Measurements from ENCODE around the gene DUSP5. TPM values are rescaled to one million over a fixed set of nuclear protein-coding genes. Genes with fewer than 3 reads are reported as not detected.

Gene DUSP5
- total RNA-seq, 1 donor: 5.7 TPM

DNA sequence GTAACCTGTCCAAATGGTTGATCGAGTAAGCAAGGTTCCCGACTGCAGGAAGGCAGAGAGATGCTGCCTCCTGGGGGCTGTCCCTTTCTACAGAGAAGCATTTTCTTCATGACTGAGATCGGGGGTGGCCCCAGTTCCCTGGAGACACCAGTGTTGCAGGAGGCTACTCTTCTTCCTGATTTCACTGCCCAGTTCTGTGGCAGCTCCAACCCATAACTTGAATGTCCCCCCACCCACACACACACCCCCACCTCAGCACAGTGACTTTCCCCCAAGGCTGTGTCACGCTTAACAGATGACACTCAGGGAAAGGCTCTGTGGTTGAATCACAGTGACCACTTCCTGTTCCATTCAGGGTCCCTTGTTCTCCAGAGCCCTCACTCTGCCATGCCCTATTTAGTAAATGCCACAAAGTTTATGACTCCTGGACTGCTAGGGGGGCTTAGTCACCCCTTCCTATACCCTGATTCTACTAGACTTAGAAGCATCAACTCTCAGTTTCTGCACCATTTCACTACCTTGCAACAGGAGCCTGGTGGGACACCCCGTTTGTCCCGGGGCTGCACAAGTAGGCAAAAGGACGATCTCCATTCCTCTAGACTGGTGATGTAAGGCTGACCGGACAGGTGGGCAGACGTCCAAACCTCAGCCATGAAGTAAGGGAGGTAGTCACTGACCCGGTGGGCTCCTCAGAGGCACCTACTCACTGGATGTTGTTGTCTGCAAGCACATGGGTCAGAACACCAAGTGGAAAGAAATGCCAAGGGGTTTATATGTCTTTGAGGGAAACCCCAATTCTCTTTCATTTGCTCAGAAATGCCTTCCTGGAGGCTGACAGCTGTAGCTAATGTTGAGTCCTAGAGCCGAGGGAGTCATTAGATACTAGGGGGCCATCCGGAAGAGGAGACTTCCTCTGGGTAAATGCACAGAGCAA, 38.5 kb downstream of the DUSP5 start:
- peak in 2 of 3 donors; percentile 85 to 86 for DNase-seq (ENCODE audit: low read depth in 2 of 3, low spot score in 2 of 3)

DNA sequence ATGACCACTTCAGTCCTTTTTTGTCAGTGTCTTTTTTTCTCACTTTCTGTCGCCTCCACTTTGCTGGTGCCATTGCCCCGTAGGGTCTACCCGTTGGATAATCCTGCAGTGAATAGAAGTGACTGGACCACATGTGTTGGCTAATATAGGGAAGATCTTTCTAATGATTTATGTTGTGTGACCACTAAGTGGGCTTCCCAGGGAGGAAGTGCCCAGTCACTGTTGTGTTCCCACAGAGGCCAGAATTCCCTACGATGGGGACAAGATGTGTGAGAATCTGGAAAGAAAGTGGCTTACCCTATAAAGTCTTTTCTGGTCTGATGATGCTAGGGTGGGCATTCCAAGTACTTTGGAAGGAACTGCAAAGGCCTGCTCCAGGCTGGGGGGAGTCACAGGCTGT, 41.4 kb downstream of the DUSP5 start:
- DNase-seq (ENCODE audit: low read depth in 2 of 3, low spot score in 2 of 3): no peak

DNA sequence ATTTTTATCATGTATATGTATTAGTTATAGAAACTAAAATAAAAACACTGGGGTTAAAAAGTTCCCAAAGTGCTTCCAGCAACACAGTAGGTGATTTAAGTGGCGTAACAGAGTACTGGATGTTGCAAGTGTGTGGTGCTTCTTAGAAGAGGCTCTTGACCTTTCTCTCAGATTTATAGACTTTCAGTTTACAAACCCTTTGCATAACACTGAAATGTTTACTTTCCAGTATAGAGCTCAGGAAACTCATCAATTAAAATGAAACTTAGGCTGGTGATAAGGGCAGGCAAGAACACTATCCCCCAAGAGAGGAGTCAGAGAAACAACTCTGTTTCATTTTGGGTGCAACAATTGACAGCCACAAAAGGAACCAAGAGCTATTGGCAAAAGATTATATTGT, 42.3 kb downstream of the DUSP5 start:
- DNase-seq (ENCODE audit: low read depth in 2 of 3, low spot score in 2 of 3): no peak

DNA sequence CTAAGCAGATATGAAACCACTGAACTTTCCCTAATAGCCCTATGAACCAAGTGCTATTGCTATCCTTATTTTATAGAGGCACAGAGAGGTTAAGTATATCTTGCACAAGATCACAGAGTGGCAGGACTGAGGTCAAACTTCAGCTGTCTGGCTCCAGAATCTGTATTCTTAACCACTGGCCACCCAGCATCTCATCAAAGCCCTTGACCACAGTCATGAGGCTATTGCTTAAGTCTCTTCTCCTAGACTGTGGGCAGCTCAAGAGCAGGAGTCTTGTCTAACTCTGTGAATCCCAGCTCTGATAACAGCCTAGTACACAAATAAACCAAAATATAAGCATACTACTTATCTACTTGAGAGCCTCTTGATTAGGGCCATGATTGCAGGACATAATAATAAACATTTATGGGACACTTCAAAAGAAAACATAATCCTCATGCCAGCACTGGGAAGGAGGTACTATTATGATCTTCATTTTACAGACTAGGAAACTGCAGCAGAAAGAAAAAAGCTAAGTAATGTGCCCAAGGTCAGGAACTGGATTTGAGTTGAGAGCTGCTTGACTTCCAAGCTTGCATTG, 47.3 kb downstream of the DUSP5 start:
- DNase-seq (ENCODE audit: low read depth in 2 of 3, low spot score in 2 of 3): no peak

DNA sequence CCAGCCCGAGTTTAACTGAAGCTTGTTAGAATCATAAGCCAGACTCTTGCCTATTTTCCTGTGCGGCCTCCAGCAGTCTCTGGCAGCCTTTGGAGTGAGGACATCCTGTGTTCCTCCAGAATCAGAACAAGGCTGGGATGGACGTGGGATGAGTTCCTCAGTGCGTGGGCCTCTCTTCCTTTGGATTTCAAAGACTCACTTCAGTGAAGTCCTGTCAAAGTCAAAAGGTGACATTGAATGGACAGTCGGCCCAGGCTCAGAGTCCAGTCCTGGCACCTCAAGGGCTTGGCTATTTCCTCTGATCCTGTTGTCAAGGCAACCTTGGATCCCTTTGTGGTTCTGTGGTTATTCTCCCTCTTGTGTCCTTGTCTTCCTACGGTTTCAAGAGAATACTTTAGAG, 48.4 kb downstream of the DUSP5 start:
- DNase-seq (ENCODE audit: low read depth in 2 of 3, low spot score in 2 of 3): no peak

DNA sequence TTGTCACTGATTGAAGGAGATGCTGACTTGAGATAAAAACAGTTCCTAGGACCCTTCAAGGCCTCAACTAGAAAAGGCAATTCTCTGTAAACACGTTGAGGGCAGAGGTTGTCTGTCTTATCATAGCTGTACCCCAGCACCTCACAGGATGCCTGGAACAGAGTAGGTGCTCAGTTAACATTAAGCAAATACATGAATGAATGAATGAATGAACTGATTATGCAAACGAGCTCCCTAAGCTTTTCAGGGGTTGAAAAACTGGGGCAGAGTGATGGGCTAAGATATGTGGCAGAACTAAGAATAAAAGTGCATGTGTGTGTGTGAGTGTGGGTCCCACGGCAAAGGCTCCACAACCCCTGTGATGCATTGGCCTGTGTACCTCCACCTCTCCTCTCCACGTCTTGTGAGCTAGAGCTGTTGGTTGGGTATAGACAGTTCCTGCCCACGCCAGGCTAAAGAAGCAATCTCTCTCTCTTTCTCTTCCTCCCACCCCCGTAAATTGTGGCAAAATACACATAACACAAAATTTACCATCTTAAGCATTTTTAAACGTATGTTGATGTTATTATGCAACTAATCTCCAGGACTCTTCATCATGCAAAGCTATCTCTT, 48.9 kb downstream of the DUSP5 start:
- no peak for DNase-seq (ENCODE audit: low read depth in 2 of 3, low spot score in 2 of 3)

DNA sequence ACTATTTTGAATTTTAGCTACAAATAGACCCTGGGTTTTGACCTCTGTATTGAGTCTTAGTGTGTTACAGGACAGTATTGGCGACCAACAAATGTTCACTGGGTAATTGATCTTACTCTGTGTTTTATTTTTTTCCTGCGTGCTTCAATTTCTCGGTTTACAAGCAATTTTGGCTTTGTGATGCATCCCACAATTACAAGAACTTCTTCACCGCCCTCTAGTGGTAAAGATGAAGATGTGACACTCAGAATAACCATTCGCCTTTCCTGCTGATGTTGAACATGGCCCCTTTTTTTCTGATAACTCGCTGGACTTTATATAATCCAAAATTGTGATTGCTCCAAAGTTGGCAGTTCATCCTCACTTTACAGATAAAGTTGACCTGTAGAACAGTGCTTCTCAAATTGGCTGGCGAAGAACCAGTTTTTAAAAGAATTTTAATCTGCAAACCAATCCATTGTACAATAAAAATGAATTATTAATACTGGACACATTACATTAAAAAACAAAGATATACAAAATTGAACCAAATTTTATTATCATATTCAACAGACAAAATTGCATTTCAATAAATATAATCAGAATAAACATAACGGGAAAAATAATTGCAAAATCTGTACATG, 49.5 kb downstream of the DUSP5 start:
- DNase-seq (ENCODE audit: low read depth in 2 of 3, low spot score in 2 of 3): peak in 2 of 3 donors; percentile 49 to 69

DNA sequence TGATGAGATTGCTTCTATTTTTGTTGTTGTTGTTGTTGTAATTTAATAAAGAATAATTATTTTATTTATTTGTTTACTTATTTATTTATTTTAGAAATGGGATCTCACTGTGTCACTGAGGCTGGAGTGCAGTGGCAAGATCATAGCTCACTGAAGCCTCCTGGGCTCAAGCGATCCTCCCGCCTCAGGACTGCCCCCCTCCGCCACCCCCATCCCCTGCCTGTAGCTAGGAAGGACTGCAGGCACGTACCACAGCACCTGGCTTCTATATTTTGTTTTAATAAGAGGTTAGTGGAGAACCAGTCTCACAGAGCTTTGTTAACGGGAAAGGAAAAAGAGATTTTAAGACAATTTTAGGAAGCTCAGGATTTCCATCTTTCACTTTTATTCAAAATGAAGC, 50.3 kb downstream of the DUSP5 start:
- DNase-seq (ENCODE audit: low read depth in 2 of 3, low spot score in 2 of 3): no peak

DNA sequence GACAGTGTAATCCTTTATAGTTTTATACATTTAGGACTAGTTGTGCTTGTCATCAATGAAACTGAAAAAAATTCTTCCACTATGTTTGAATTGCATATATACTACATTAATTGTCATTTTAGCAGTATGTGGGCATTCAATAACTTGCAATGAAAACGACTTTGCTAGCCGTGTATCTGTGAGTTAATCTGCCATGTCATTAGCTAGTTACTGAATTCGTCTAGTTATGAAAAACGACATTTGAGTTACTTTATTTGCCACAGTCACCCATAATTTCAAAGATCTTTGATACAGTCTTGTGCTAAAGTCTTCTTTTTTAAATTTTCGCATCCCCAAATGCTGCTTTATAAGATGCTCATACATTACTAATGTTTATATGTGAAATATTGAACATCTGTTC, 51.5 kb downstream of the DUSP5 start:
- DNase-seq (ENCODE audit: low read depth in 2 of 3, low spot score in 2 of 3): no peak

DNA sequence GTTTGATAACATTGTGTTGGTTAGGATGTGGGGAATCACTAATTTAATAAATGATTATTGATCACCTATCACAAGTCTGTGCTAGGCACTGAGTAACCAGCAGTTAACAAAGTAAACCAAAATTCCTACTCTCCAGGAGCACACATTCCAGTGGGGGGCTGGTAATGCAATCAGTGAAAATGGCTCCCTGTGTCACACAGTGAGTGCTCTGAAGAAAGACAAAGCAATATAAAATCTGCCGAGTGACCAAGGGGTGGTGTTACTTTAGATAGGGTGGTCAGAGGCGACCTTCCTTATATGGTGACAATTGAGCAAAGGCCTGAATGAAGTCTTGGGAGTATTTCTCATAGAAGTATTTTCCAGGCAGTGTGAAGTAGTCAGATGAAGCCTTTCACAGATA, 56.2 kb downstream of the DUSP5 start:
- DNase-seq (ENCODE audit: low read depth in 2 of 3, low spot score in 2 of 3): no peak

DNA sequence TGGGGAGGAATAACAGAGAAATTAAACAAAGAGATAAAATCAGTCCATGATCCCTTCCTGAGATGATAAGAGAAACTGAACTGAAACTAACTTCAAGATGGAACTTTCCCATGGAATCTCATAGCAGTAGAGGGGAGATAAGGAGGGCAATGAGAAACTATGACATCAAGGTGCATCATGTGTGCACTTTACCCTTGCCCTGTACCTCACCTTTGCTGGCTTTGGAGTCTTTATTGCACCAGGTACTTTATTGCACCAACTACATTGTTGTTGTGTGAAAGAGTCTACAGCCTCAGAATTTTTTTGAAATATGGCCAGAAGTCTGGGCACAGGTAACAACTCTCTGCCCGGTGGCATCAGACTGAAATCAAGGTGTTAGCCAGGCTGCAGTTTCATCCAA, 58.6 kb downstream of the DUSP5 start:
- no peak for DNase-seq (ENCODE audit: low read depth in 2 of 3, low spot score in 2 of 3)

DNA sequence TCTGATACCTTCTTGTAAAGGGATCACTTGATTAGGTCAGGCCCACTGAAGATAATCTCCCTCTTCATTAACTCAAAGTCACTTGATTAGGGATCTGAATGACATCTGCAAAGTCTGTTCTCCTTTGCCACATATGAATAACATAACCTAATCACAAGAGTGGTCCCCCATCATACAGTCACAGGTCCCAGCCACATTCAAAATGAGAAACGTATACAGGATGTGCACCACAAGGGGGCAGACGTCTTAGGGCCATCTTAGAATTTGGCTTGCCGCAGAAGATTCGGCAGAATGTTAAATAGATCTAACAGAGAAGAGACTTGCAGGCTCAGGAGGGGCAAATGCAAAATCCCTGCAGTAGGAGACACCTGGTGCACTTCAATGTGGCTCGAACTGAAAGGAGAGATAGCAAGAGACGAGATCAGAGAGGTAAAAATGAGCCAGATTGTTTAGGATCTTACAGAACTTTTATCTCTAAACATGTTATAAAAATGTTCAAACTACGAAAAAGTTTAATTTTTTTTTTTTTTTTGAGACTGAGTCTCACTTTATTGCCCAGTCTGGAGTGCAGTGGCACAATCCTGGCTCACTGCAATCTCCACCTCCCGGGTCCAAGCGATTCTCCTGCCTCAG, 59.4 kb downstream of the DUSP5 start:
- peak in 2 of 3 donors; percentile 70 to 83 for DNase-seq (ENCODE audit: low read depth in 2 of 3, low spot score in 2 of 3)

DNA sequence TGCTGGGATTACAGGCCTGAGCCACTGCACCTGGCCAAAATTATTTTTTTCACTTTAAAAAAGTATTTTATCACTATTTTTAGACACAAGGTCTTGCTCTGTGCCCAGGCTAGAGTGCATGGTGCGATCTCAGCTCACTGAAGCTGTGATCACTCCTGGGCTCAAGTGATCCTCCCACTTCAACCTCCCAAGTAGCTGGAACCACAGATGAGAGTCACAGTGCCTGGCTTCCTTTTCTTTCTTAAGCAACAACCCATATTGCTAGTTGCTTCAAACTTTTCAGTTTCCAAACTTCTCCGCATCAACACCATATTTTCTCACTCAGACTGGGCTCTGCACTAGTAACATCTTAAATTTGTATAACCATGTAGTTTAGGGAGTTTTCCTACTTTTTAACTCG, 60.3 kb downstream of the DUSP5 start:
- DNase-seq (ENCODE audit: low read depth in 2 of 3, low spot score in 2 of 3): no peak

DNA sequence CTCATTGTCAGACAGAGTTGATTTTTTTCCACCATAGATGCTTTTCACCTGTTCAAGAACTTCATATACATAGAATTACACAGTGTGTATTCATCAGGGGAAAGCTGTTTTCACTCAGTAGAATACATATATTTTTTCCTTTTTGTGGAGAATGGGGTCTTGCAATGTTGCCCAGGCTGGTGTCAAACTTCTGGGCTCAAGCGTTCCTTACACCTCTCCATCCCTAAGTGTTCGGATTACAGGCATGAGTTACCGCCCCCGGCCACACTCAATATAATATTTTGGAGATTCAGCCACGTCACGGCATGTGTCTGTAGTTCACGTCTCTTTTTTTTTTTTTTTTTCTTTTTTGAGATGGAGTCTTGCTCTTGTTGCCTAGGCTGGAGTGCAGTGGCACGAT, 62.3 kb downstream of the DUSP5 start:
- no peak for DNase-seq (ENCODE audit: low read depth in 2 of 3, low spot score in 2 of 3)

Other genes starting within 250 kb of the DUSP5 start
- 5.1 TPM for gene SMNDC1, start 193.0 kb upstream of the DUSP5 start, total RNA-seq
- gene SMC3, start 69.8 kb downstream of the DUSP5 start, total RNA-seq: 7.0 TPM
- under 0.01 TPM for gene RBM20, start 146.4 kb downstream of the DUSP5 start, total RNA-seq

All from hematopoietic multipotent progenitor cell (in vitro differentiated cells).